Body of pancreas (tissue), 4 donors: ENCODE results near the gene SOX5. TPM values are rescaled to one million over a fixed set of nuclear protein-coding genes. Genes with fewer than 3 reads are reported as not detected.

Experiments used
- ATAC-seq: fragments of 150-250 bp; one replicate; pipeline ENCODE4 v1.9.1; 2016
- DNase-seq, 4 donors: peaks; one replicate each; pipeline ENCODE4 v3.0.0-alpha.2; 2019
- H3K27ac ChIP-seq, 4 donors: fragments of 200-600 bp; sonication (generic); 1 replicate in 3 of 4; 2 replicates in 1 of 4; pipeline versions ENCODE4 v1.5.1 to v1.6.1; 2016 to 2019; ENCODE audit warnings: mild to moderate bottlenecking in 1 of 4, mixed read lengths in 1 of 4, moderate library complexity in 1 of 4
- H3K27me3 ChIP-seq, 2 donors: fragments of 200-600 bp; sonication (generic); one replicate each; pipeline ENCODE4 v1.6.0; 2016; ENCODE audit warnings: mild to moderate bottlenecking in 1 of 2
- H3K36me3 ChIP-seq, 2 donors: fragments of 200-600 bp; sonication (generic); replicated peaks in 1 of 2; 2 replicates each; pipeline ENCODE4 v1.5.1; 2016; ENCODE audit warnings: low read depth in 2 of 2; ENCODE audit not compliant: insufficient read depth in 1 of 2
- H3K4me1 ChIP-seq: fragments of 200-600 bp; sonication (generic); one replicate; pipeline ENCODE4 v1.6.0; 2016
- H3K4me3 ChIP-seq, 2 donors: fragments of 200-600 bp; sonication (generic); 1 replicate in 1 of 2; 2 replicates in 1 of 2; pipeline ENCODE4 v1.5.1; 2016 to 2019
- H3K9me3 ChIP-seq, 3 donors: fragments of 200-600 bp; sonication (generic); 1 replicate in 2 of 3; 2 replicates in 1 of 3; pipeline ENCODE4 v1.5.1; 2016
- CTCF ChIP-seq, 7 experiments: fragments of 450-650 bp in 4 of 7; fragments of 200-600 bp in 3 of 7; sonication (generic) in 3 of 7; IDR thresholded peaks; one replicate each; pipeline ENCODE4 v1.5.1; 2016 to 2019; ENCODE audit warnings: antibody characterized with exemption in 7 of 7
- POLR2A ChIP-seq, 3 donors: fragments of 450-650 bp; IDR thresholded peaks; one replicate each; pipeline ENCODE4 v1.6.1; 2016; ENCODE audit warnings: antibody characterized with exemption in 3 of 3, mild to moderate bottlenecking in 2 of 3
- WGBS, 2 donors: methylation state at CpG; one replicate each; pipeline ENCODE4 v1.1.5; 2017; 5-methylcytosine and 5-hydroxymethylcytosine counted together
- intact Hi-C: fragments of 100-400 bp; cut with DNase I; formaldehyde crosslinking; loops from one replicate; pipeline ENCODE4 v1.15.1; 2023
- total RNA-seq, 2 donors: library from RNA; depleted of rRNA; stranded (reverse); fragments of >200 nt; gene quantifications; one replicate each; pipeline ENCODE4 v1.1.0, GENCODE V29; 2016

SOX5 gene
- total RNA-seq, 2 donors from 2014 or later, result 3.0 to 10.4 TPM

GRCh38 chr12:23670684-23671083, 278.8 kb downstream of the SOX5 start:
- 62 to 68% methylated on average over 2 of the region's 2 CpGs for WGBS, 2 donors
- no peak for TF ChIP-seq POLR2A (IDR thresholded peaks at IDR 0.05)
- no peak for TF ChIP-seq CTCF (IDR thresholded peaks at IDR 0.05)
- intact Hi-C loops, result no loop called here

GRCh38 chr12:23669691-23670090, 279.8 kb downstream of the SOX5 start:
- Histone ChIP-seq H3K27ac (no peak overlapping the region), H3K4me1 (no peaks in the 10 kb centered on the region), H3K4me3 (no peak overlapping the region), H3K9me3 (no peaks in the 10 kb centered on the region), H3K27me3 (no peaks in the 10 kb centered on the region), H3K36me3 (no peaks in the 10 kb centered on the region)
- no peak for TF ChIP-seq CTCF (IDR thresholded peaks at IDR 0.05)
- no peak for TF ChIP-seq POLR2A (IDR thresholded peaks at IDR 0.05)
- ATAC-seq (no peak), DNase-seq (no peak)
- WGBS, 2 donors, result 71 to 72% methylated on average over 6 of the region's 6 CpGs
- intact Hi-C loops, result no loop called here

More at GRCh38 chr12:23670684-23671083, 278.8 kb downstream of the SOX5 start:
- Histone ChIP-seq H3K4me1 (no peaks in the 10 kb centered on the region), H3K9me3 (no peaks in the 10 kb centered on the region), H3K4me3 (no peak overlapping the region), H3K36me3 (no peaks in the 10 kb centered on the region), H3K27ac (no peak overlapping the region), H3K27me3 (no peaks in the 10 kb centered on the region)
- DNase-seq (no peak), ATAC-seq (no peak)

GRCh38 chr12:23666866-23667265, 282.6 kb downstream of the SOX5 start:
- no peak for TF ChIP-seq CTCF (IDR thresholded peaks at IDR 0.05)
- no peak for TF ChIP-seq POLR2A (IDR thresholded peaks at IDR 0.05)
- Histone ChIP-seq H3K27me3 (no peaks in the 10 kb centered on the region), H3K4me3 (no peak overlapping the region), H3K9me3 (no peaks in the 10 kb centered on the region), H3K27ac (no peak overlapping the region), H3K36me3 (no peaks in the 10 kb centered on the region), H3K4me1 (no peaks in the 10 kb centered on the region)
- DNase-seq (no peak), ATAC-seq (no peak)
- 61 to 66% methylated on average over 5 of the region's 5 CpGs for WGBS, 2 donors
- intact Hi-C loops, result no loop called here

- no peaks in the 10 kb centered on the region for H3K9me3 ChIP-seq
- intact Hi-C loops, result no loop called here
- DNase-seq, result peak in 1 of 4 donors; percentile 6
- no peak for ATAC-seq
- H3K36me3 ChIP-seq, result no peaks in the 10 kb centered on the region
- H3K4me3 ChIP-seq, result no peak overlapping the region
- TF ChIP-seq CTCF (IDR thresholded peaks at IDR 0.05), result no peak
- no peak for TF ChIP-seq POLR2A (IDR thresholded peaks at IDR 0.05)
- WGBS, 2 donors, result 57 to 67% methylated on average over 3 of the region's 3 CpGs
- H3K27ac ChIP-seq, result no peak overlapping the region
- H3K4me1 ChIP-seq, result no peaks in the 10 kb centered on the region
- H3K27me3 ChIP-seq, result no peaks in the 10 kb centered on the region
Measured at GRCh38 chr12:23662966-23663365, 286.5 kb downstream of the SOX5 start.

GRCh38 chr12:23659131-23659530, 290.3 kb downstream of the SOX5 start:
- ATAC-seq, result no peak
- Histone ChIP-seq H3K4me3 (no peak overlapping the region), H3K4me1 (no peaks in the 10 kb centered on the region), H3K27me3 (no peaks in the 10 kb centered on the region), H3K27ac (no peak overlapping the region), H3K36me3 (no peaks in the 10 kb centered on the region), H3K9me3 (no peaks in the 10 kb centered on the region)
- WGBS, 2 donors, result 77 to 78% methylated on average over 6 of the region's 6 CpGs
- intact Hi-C loops, result no loop called here
- TF ChIP-seq CTCF (IDR thresholded peaks at IDR 0.05) (no peak), POLR2A (IDR thresholded peaks at IDR 0.05) (no peak)
- no peak for DNase-seq
